ENCODE results near the gene PPIP5K2. TPM values are rescaled to one million over a fixed set of nuclear protein-coding genes. Genes with fewer than 3 reads are reported as not detected.

PPIP5K2 gene
- total RNA-seq, 1 experiment from 2014 or later, result 75.6 TPM

GRCh38 chr5:103205991-103206700 lies 86.0 kb downstream of the PPIP5K2 start:
- Histone ChIP-seq H3K27ac (ENCODE audit: low read depth, low read length, poor library complexity, severe bottlenecking) (no peak overlapping the region), H3K4me1 (ENCODE audit: insufficient read depth, low read length, poor library complexity, severe bottlenecking) (no peaks in the 10 kb centered on the region), H3K9me3 (ENCODE audit: low read depth, low read length, poor library complexity, severe bottlenecking) (no peaks in the 10 kb centered on the region), H3K27me3 (replicated peaks; ENCODE audit: insufficient read depth, low read depth, low read length, poor library complexity) (no peaks in the 10 kb centered on the region), H3K4me3 (ENCODE audit: low read depth, low read length, poor library complexity, severe bottlenecking) (no peak overlapping the region), H3K36me3 (ENCODE audit: insufficient read depth, low read length, poor library complexity, severe bottlenecking) (peaks cover 3% of the 10 kb centered on the region)
- no peak for DNase-seq (ENCODE audit: low spot score)
- BruUV-seq (replicated peaks), result no TSS peak
- intact Hi-C loops (cut with micrococcal nuclease; ENCODE audit: unreplicated experiment), result no loop called here
- POLR2A ChIA-PET (ENCODE audit: low non-redundant PET), result no interaction called here
- CTCF ChIA-PET, result no interaction called here
- TF ChIP-seq CTCF (conservative IDR thresholded peaks at IDR 0.05; ENCODE audit: low read depth, low read length), result no peak
- TF ChIP-seq EZH2 (IDR thresholded peaks at IDR 0.05; ENCODE audit: borderline replicate concordance, low read depth, low read length, poor library complexity, severe bottlenecking), result no peak

GRCh38 chr5:103207011-103207410 lies 86.9 kb downstream of the PPIP5K2 start:
- H3K36me3 ChIP-seq (ENCODE audit: insufficient read depth, low read length, poor library complexity, severe bottlenecking), result no peaks in the 10 kb centered on the region
- ChIA-PET CTCF (no interaction called here), POLR2A (ENCODE audit: low non-redundant PET) (no interaction called here)
- H3K4me3 ChIP-seq (ENCODE audit: low read depth, low read length, poor library complexity, severe bottlenecking), result no peak overlapping the region
- no TSS peak for BruUV-seq (replicated peaks)
- no peaks in the 10 kb centered on the region for H3K27me3 ChIP-seq (replicated peaks; ENCODE audit: insufficient read depth, low read depth, low read length, poor library complexity)
- H3K9me3 ChIP-seq (ENCODE audit: low read depth, low read length, poor library complexity, severe bottlenecking), result no peaks in the 10 kb centered on the region
- TF ChIP-seq CTCF (conservative IDR thresholded peaks at IDR 0.05; ENCODE audit: low read depth, low read length) (no peak), EZH2 (IDR thresholded peaks at IDR 0.05; ENCODE audit: borderline replicate concordance, low read depth, low read length, poor library complexity, severe bottlenecking) (no peak)
- intact Hi-C loops (cut with micrococcal nuclease; ENCODE audit: unreplicated experiment), result no loop called here
- no peak for DNase-seq (ENCODE audit: low spot score)
- no peak overlapping the region for H3K27ac ChIP-seq (ENCODE audit: low read depth, low read length, poor library complexity, severe bottlenecking)
- no peaks in the 10 kb centered on the region for H3K4me1 ChIP-seq (ENCODE audit: insufficient read depth, low read length, poor library complexity, severe bottlenecking)

DNA sequence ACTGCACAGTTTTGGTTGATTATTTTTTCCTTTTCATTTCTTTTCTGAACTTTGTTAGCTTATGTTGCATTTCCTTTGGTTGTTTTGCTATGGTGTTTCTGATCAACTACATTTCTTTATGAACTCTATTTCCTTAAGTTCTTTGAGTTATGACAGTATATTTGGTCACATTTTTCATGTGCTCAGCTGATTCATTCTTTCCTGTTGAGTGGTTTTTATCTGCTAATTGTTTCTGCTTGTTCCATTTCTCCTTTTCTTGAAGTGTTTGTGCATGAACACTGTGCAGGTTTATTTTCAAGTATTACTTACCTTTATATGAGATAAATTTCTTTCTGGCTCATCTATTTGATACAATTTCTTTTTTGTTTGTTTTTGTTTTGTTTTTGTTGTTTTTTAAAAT lies 87.6 kb downstream of the PPIP5K2 start:
- no peaks in the 10 kb centered on the region for H3K36me3 ChIP-seq (ENCODE audit: insufficient read depth, low read length, poor library complexity, severe bottlenecking)
- H3K9me3 ChIP-seq (ENCODE audit: low read depth, low read length, poor library complexity, severe bottlenecking), result no peaks in the 10 kb centered on the region
- intact Hi-C loops (cut with micrococcal nuclease; ENCODE audit: unreplicated experiment), result no loop called here
- ChIA-PET CTCF (no interaction called here), POLR2A (ENCODE audit: low non-redundant PET) (no interaction called here)
- TF ChIP-seq CTCF (conservative IDR thresholded peaks at IDR 0.05; ENCODE audit: low read depth, low read length) (no peak), EZH2 (IDR thresholded peaks at IDR 0.05; ENCODE audit: borderline replicate concordance, low read depth, low read length, poor library complexity, severe bottlenecking) (no peak)
- no peak overlapping the region for H3K4me3 ChIP-seq (ENCODE audit: low read depth, low read length, poor library complexity, severe bottlenecking)
- H3K4me1 ChIP-seq (ENCODE audit: insufficient read depth, low read length, poor library complexity, severe bottlenecking), result no peaks in the 10 kb centered on the region
- H3K27ac ChIP-seq (ENCODE audit: low read depth, low read length, poor library complexity, severe bottlenecking), result no peak overlapping the region
- BruUV-seq (replicated peaks), result no TSS peak
- no peak for DNase-seq (ENCODE audit: low spot score)
- H3K27me3 ChIP-seq (replicated peaks; ENCODE audit: insufficient read depth, low read depth, low read length, poor library complexity), result no peaks in the 10 kb centered on the region

Data from A673 (cell line).